Psoas muscle (tissue), 8 donors: ENCODE results near the gene SHROOM3. TPM values are rescaled to one million over a fixed set of nuclear protein-coding genes. Genes with fewer than 3 reads are reported as not detected.

Experiments used
- ATAC-seq, 4 donors: fragments of 200-7000 bp; cut with Tn5 transposase; one replicate each; pipeline ENCODE4 v1.9.1; 2020; ENCODE audit warnings: moderate library complexity in 3 of 4, mild to moderate bottlenecking in 2 of 4
- DNase-seq, 2 donors: peaks; one replicate each; pipeline ENCODE4 v3.0.0-alpha.2; 2020
- H3K27ac ChIP-seq: fragments of 200-600 bp; one replicate; pipeline ENCODE4 v1.8.0; 2022
- H3K27me3 ChIP-seq, 3 donors: fragments of 200-600 bp in 1 of 3; one replicate each; pipeline versions ENCODE4 v1.6.1 to v1.8.0; 2013 to 2022; ENCODE audit warnings: low read length in 2 of 3, mild to moderate bottlenecking in 2 of 3, moderate library complexity in 1 of 3; ENCODE audit not compliant: insufficient read depth in 3 of 3
- H3K36me3 ChIP-seq, 2 donors: fragments of 200-600 bp in 1 of 2; one replicate each; pipeline versions ENCODE4 v1.6.1 to v1.8.0; 2013 to 2022; ENCODE audit warnings: low read depth in 1 of 2, mild to moderate bottlenecking in 1 of 2, moderate library complexity in 1 of 2; ENCODE audit not compliant: insufficient read depth in 1 of 2
- H3K4me1 ChIP-seq: fragments of 200-600 bp; one replicate; pipeline ENCODE4 v1.8.0; 2022
- H3K4me3 ChIP-seq: fragments of 200-600 bp; one replicate; pipeline ENCODE4 v1.8.0; 2022; ENCODE audit warnings: mild to moderate bottlenecking
- H3K9me3 ChIP-seq: fragments of 200-600 bp; one replicate; pipeline ENCODE4 v1.8.0; 2022
- WGBS, 3 donors: extraction: QIAGEN DNeasy Blood & Tissue Kit; methylation state at CpG; one replicate each; pipeline versions ENCODE4 v1.1.6 to v1.1.7; 2013; 5-methylcytosine and 5-hydroxymethylcytosine counted together
- intact Hi-C, 2 donors: fragments of 100-400 bp; cut with DNase I; formaldehyde crosslinking; loops; one replicate each; pipeline versions ENCODE4 v1.11.0 to v1.14.2; 2022
- polyA plus RNA-seq, 3 donors: library from polyadenylated mRNA; stranded (reverse); fragments of 200-250 nt; gene quantifications; one replicate each; pipeline ENCODE4 v1.2.3, GENCODE V29; 2013
- total RNA-seq, 4 donors: library from RNA; stranded (reverse); fragmentation: NEBNext Ultra II Directional in 2 of 4; extraction: Animal tissue kit (Norgen Biotek cat#: 25700) in 2 of 4; gene quantifications; one replicate each; pipeline versions ENCODE4 v1.2.1 to v1.2.4, GENCODE V29; 2021 to 2023
- TF ChIP-seq, protein P1 (sequence below): fragments of 200-600 bp; IDR thresholded peaks from one replicate; pipeline ENCODE4 v1.8.0; 2022; ENCODE audit warnings: antibody characterized with exemption
- donor health status: healthy with polysubstance abuse.
- donor health status: DM: no; HTN: no; CAD: no; lungs with moderate emphysema.
- donor health status: Bipolar disorder and iron deficiency.
- donor health status: healthy.
- donor health status: DM: yes; HTN: yes; CAD: no.
- donor health status: DM: no; HTN: no; CAD: no.
- donor health status: DM: no; HTN: no; CAD: no.
- donor health status: DM: yes; HTN: yes; CAD: no.

The SHROOM3 gene
- total and polyA plus RNA-seq, 7 donors: 0.01 to 0.79 (median 0.06) TPM

DNA sequence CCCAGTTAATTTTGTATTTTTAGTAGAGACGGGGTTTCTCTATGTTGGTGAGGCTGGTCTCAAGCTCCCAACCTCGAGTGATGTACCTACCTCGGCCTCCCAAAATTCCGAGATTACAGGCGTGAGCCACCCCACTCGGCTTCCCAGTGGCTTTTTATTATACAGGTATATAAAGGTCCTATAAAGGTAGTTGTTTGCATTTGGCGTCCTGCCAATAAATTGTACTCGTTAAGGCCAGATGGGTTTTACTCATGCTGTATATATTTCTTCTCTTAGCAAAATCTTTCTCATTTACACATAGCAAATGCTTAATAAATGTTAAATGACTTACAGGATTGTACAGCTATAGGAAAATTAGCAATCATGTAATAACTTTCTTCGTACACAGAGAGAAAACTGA lies 6.9 kb downstream of the SHROOM3 start:
- intact Hi-C loops: no loop called here
- 85 to 89% (median 85%) methylated on average over 9 of the region's 9 CpGs for WGBS, 3 donors
- H3K27me3 ChIP-seq: no peaks in the 10 kb centered on the region
- no peak overlapping the region for H3K4me3 ChIP-seq
- ATAC-seq (no peak), DNase-seq (no peak)
- no peak overlapping the region for H3K27ac ChIP-seq
- H3K4me1 ChIP-seq: no peaks in the 10 kb centered on the region
- H3K9me3 ChIP-seq: no peaks in the 10 kb centered on the region
- H3K36me3 ChIP-seq: no peaks in the 10 kb centered on the region
- TF ChIP-seq, protein P1, sequence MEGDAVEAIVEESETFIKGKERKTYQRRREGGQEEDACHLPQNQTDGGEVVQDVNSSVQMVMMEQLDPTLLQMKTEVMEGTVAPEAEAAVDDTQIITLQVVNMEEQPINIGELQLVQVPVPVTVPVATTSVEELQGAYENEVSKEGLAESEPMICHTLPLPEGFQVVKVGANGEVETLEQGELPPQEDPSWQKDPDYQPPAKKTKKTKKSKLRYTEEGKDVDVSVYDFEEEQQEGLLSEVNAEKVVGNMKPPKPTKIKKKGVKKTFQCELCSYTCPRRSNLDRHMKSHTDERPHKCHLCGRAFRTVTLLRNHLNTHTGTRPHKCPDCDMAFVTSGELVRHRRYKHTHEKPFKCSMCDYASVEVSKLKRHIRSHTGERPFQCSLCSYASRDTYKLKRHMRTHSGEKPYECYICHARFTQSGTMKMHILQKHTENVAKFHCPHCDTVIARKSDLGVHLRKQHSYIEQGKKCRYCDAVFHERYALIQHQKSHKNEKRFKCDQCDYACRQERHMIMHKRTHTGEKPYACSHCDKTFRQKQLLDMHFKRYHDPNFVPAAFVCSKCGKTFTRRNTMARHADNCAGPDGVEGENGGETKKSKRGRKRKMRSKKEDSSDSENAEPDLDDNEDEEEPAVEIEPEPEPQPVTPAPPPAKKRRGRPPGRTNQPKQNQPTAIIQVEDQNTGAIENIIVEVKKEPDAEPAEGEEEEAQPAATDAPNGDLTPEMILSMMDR: no peak

DNA sequence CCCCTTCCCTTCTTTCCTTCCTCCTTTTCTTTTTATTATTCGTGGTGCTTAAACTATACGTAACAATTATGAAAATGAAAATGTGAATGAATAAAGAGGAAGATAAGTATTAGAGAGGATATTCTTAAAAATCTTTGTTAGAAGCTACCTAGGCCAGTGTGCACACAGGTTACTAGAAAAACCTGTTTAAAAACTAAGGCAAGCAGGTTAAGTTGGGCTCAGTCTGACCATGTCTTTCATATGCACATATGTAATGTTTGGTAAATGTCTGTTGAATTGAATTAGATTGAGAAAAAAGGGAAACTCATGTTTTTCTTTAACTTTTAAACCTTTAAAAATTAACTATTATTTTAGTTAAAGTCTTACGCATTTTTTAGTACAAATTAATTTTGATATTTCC lies 7.8 kb downstream of the SHROOM3 start:
- Histone ChIP-seq H3K27me3 (no peaks in the 10 kb centered on the region), H3K27ac (no peak overlapping the region), H3K4me3 (no peak overlapping the region), H3K9me3 (no peaks in the 10 kb centered on the region), H3K36me3 (no peaks in the 10 kb centered on the region), H3K4me1 (no peaks in the 10 kb centered on the region)
- intact Hi-C loops: no loop called here
- WGBS, 3 donors: 89 to 94% (median 92%) methylated on average over 3 of the region's 3 CpGs
- TF ChIP-seq, protein P1: no peak
- ATAC-seq (no peak), DNase-seq (no peak)

DNA sequence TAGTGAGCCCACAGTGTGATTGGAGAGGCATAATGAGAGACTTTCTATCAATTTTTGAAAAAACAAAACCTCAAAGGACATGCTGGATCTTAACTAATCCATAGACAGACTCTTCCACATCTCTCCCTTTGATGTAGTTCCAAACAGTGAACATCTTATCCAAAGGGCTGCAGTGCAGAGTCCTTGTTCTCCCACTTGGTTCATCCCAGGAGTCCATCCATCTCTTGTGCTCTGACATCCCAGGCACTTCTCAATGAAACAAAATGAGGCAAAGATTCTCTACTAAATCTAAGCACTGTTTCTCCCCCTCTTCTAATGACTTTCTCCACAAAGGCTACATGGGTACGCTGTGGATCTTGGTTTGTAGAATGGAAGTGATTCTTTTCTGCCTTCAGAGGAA lies 8.3 kb downstream of the SHROOM3 start:
- no peaks in the 10 kb centered on the region for H3K9me3 ChIP-seq
- no peak overlapping the region for H3K27ac ChIP-seq
- no peaks in the 10 kb centered on the region for H3K27me3 ChIP-seq
- intact Hi-C loops: no loop called here
- no peaks in the 10 kb centered on the region for H3K36me3 ChIP-seq
- WGBS, 3 donors: 76 to 92% (median 90%) methylated on average over 1 of the region's 1 CpG
- ATAC-seq: no peak
- TF ChIP-seq, protein P1: no peak
- H3K4me1 ChIP-seq: no peaks in the 10 kb centered on the region
- DNase-seq: no peak
- no peak overlapping the region for H3K4me3 ChIP-seq

DNA sequence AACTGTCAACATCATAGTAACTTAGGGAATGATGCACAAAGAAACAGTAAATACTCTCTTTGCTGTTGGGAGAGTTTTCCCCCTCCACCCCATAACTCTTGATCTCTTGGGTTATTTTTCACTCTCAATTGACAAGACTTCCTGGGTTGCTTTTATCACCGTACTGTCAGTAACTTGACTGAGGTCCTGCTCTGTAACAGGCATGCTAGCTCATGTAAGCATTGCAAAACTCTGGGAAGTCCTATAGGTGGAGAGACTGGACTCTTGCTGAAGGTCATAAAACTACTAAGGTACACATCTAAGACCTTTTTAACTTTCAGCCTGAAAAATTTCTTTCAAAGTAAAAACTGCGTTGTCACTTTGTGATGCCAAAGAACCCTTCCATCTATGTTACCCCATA lies 10.9 kb downstream of the SHROOM3 start:
- Histone ChIP-seq H3K27ac (no peak overlapping the region), H3K4me3 (no peak overlapping the region), H3K4me1 (no peaks in the 10 kb centered on the region), H3K9me3 (no peaks in the 10 kb centered on the region), H3K27me3 (no peaks in the 10 kb centered on the region), H3K36me3 (no peaks in the 10 kb centered on the region)
- TF ChIP-seq, protein P1: no peak
- no peak for DNase-seq
- intact Hi-C loops: no loop called here
- 93 to 100% (median 97%) methylated on average over 2 of the region's 2 CpGs for WGBS, 3 donors
- no peak for ATAC-seq

DNA sequence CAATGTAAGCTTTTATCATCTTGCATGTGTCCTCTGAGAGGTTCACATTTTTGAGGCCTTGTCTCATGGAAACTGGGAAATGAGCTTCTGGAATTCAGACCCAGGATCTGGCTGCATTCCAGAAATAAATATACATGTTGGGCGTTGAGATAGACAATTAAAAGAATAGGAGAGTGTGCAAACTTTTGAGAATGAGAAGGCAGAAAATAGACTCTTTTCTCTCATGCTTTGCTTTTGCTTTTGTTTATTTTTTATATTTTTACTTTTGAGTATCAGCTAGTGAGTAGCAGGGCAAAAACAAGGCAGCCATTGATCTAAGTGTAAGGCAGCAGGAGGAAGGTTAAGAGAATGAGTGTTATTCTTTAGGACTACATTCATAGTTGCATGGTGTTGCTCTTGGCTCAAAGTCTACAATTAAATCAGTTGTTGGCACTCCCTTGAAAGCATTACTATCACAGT lies 12.4 kb downstream of the SHROOM3 start:
- Histone ChIP-seq H3K36me3 (no peaks in the 10 kb centered on the region), H3K4me1 (no peaks in the 10 kb centered on the region), H3K9me3 (no peaks in the 10 kb centered on the region), H3K27ac (no peak overlapping the region), H3K4me3 (no peak overlapping the region), H3K27me3 (no peaks in the 10 kb centered on the region)
- WGBS, 3 donors: 7 to 31% (median 16%) methylated on average over 1 of the region's 1 CpG
- DNase-seq (no peak), ATAC-seq (no peak)
- intact Hi-C loops: no loop called here
- TF ChIP-seq, protein P1: no peak
